Activated T-helper 1 cell treated with Interleukin-2 at 50 U/mL for 16 hours (primary cell): ENCODE data around the gene MIPOL1.

Source experiments
- DNase-seq: peaks from one replicate; pipeline ENCODE4 v3.0.0-alpha.2; 2020; ENCODE audit warnings: low read depth

Gene MIPOL1

GRCh38 chr14:37466003-37466622 lies 268.4 kb downstream of the MIPOL1 start:
- no peak for DNase-seq

DNA sequence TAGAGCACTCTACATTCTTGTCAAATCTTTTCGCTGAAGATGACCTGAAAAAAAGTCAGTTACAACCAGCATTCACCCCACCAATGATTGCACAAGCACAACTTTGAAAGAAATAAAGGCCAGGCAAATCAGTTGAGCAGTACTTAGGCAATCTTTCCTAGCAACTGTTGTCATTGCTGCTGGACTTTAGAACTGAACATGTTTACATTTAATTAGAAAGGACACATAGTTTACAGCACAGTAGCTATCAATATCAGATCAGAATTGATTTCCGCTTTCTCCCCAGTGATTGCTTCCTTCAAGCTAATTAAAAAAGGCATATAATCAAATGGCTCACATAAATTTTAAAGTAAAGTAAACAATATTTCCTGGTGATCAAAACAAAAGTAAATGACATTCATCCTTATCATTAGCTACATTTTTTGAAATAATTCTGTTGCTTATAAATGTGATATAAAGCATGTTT lies 268.9 kb downstream of the MIPOL1 start:
- no peak for DNase-seq

DNA sequence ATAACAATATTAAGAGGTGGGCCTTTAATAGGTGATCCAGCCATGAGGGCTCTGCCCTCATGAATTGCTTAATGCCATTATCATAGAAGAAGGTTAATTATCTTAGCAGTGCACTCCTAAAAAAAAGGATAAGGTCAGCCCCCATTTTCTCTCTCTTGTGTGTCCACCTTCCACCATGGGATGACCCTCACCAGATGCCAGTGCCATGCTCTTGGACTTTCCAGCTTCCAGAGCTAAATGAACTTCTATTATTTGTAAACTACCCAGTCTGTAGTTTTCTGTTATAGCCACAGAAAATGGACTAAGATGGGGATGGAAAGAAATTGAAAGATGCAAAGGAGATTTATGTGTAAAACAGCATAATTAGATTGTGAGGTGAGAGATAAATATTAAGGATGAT lies 271.9 kb downstream of the MIPOL1 start:
- no peak for DNase-seq

DNA sequence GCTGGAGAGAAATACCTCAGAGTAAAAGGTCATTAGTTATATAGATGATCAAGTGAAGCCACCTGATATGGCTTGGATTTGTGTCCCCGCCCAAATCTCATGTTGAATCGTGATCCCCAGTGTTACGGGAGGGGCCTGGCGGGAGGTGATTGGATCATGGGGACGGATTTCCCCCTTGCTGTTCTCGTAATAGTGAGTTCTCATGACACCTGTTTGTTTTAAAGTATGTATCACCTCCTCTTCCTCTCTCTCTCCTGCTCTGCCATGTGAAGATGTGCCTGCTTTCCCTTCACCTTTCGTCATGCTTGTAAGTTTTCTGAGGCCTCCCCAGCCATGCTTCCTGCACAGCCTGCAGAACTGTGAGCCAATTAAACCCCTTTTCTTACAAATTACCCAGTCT lies 272.5 kb downstream of the MIPOL1 start:
- DNase-seq: no peak

GRCh38 chr14:37472906-37473305 lies 275.2 kb downstream of the MIPOL1 start:
- DNase-seq: no peak

GRCh38 chr14:37474191-37474590 lies 276.5 kb downstream of the MIPOL1 start:
- DNase-seq: no peak

DNA sequence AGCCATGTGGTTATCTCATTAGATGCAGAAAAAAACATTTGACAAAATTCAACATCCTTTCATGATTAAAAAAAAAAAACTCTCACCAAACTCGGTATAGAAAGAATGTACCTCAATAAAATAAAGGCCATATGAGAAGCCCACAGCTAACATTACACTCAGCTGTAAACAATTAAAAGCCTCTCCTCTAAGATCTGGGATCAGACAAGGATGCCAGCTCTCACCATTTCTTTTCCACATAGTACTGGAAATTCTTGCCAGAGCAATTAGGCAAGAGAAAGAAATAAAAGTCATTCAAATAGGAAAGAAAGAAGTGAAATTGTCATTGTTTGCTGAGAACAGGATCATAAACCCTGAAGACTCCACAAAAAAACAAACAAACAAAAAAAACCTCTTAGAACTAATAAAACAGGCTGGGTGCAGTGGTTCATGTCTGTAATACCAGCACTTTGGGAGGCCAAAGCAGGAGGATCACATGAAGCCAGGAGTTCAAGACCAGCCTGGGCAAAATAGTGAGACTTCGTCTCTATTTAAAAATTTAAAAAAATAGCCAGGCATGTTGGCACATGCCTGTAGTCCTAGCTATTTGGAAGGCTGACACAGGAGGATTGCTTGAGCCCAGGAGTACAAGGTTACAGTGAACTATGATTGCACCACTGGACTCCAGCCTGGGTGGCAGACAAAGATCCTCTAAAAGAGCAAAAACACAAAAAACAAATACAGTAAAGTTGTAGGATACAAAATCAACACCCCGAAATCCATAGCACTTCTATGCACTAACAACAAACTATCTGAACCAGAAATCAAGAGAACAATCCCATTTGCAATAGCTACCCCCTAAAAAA lies 282.9 kb downstream of the MIPOL1 start:
- no peak for DNase-seq

DNA sequence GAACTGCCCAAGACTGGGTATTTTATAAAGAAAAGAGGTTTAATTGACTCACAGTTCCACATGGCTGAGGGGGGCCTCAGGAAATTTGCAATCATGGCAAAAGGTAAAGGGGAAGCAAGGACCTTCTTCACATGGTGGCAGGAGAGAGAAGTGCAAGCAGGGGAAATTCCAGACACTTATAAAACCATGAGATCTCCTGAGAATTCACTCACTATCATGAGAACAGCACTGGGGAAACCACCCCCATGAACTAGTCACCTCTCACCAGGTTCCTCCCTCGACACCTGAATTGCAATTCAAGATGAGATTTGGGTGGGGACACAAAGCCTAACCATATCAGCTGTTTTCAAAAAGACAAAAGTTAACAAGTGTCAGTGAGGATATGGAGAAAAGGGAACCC lies 284.7 kb downstream of the MIPOL1 start:
- DNase-seq: no peak

DNA sequence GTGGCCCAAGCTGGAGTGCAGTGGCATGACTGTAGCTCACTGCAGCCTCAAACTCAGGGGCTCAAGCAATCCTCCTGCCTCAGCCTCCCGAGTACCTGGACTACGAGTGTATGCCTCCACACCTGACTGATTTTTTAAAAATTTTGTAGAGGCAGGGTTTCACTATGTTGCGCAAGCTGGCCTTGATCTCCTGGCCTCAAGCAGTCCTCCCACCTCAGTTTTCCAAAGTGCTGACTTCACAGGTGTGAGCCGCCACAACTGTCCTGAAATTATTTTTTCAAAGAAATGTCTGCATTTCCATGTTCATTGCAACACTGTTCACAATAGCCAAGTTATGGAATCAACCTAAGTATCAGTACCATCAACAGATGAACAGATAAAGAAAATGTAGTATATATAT lies 285.9 kb downstream of the MIPOL1 start:
- no peak for DNase-seq

DNA sequence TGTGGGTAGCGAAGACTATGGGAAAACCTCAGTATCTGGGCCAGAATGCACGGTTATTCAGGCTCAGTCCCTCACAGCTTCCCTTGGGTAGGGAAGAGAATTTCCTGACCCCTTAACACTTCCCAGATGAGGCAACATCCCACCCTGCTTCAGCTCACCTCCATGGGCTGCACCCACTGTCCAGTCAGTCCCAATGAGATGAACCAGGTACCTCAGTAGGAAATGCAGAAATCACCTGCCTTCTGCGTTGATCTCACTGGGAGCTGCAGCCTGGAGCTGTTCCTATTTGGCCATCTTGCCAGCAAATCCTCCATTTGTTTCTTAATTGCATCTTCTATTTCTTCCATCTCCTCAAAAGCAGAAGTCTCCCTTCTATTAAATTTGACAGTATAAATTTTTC lies 292.9 kb downstream of the MIPOL1 start:
- no peak for DNase-seq

- DNase-seq: no peak
These were observed 293.3 kb downstream of the MIPOL1 start for GRCh38 chr14:37491076-37491475.

- no peak for DNase-seq
These were observed 295.9 kb downstream of the MIPOL1 start for GRCh38 chr14:37493606-37494005.

DNA sequence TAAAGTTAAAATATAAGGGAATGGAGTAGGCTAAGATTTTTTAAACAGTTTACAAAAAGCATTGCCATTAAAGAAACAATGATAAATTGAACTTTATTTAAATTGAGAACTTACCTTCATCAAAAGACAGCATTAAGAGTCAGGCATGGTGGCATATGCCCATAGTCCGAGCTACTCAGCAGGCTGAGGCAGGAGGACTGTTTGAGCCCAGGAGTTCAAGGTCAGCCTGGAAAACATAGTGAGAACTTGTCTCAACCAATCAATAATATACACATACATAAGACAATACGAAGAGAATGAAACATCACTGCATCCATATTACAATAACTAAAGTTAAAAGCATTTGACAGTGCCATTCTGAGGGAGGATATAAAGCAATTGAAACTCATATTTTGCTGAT lies 299.7 kb downstream of the MIPOL1 start:
- DNase-seq: no peak

DNA sequence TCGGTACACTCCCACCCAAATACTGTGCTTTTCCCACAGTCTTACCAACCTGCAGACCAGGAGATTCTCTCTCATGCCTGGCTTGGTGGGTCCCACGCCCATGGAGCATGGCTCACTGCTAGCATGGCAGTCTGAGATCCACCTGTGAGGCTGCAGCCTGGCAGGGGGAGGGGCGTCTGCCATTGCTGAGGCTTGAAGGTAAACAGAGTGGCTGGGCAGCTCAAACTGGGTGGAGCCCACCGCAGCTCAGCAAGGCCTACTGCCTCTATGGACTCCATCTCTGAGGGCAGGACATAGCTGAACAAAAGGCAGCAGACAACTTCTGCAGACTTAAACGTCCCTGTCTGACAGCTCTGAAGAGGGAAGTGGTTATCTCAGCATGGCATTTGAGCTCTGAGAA lies 304.1 kb downstream of the MIPOL1 start:
- DNase-seq: no peak

GRCh38 chr14:37508503-37508902 lies 310.8 kb downstream of the MIPOL1 start:
- no peak for DNase-seq

GRCh38 chr14:37512173-37512572 lies 314.4 kb downstream of the MIPOL1 start:
- DNase-seq: no peak

GRCh38 chr14:37515771-37516170 lies 318.0 kb downstream of the MIPOL1 start:
- DNase-seq: no peak

DNA sequence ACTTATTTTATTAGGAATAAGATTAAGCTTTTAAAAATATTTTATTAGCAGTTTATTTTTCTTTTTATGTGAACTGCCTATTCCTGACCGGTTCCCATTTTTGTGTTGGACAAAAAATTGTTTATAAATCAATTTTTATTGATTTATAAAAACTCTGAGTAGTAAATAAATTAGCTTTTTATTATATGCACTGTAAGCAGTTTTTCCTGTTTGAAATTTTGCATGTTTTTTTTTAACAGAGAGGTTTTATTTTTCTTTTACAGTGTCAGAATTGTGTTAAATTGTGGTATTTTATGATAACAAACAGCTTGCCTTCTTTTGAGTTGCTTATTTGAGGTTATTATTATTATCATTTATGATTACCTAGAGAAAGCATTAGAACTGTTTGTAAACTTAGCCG lies 329.3 kb downstream of the MIPOL1 start:
- DNase-seq: no peak

DNA sequence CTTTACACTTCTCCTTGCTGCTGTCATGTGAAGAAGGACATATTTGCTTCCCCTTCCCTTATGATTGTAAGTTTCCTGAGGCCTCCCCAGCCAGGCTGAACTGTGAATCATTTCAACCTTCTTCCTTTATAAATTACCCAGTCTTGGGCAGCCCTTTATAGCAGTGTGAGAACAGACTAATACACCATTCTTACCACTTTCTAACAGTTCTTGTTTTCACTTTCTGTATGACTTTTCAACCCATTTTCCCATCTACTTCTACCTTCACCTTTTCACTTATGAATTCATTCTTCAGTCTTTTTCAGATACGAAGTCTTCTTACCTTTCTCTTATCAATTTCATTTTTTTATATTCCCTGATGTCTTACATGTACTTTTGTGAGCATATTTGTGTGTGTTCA lies 342.3 kb downstream of the MIPOL1 start:
- no peak for DNase-seq

DNA sequence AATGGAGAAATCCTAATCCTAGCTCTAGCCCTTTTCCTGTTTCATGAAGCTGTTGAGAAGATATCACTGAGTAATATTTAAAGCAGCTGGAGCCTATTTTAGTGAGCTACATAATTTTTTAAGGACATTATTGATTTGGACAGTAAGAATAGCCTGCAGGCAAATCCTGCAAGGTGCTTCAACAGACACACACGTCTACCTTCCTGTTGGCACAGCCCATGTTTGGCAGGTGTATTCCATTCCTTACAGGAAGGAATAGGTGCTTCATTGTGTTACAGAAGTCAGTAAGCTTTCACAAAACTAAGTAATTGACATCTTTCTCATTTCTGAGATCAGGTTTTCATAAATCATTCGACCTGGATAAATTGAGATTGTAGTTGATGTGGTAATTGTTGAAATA lies 346.7 kb downstream of the MIPOL1 start:
- no peak for DNase-seq

- DNase-seq: no peak
These were observed 347.4 kb downstream of the MIPOL1 start for GRCh38 chr14:37545174-37545573.

DNA sequence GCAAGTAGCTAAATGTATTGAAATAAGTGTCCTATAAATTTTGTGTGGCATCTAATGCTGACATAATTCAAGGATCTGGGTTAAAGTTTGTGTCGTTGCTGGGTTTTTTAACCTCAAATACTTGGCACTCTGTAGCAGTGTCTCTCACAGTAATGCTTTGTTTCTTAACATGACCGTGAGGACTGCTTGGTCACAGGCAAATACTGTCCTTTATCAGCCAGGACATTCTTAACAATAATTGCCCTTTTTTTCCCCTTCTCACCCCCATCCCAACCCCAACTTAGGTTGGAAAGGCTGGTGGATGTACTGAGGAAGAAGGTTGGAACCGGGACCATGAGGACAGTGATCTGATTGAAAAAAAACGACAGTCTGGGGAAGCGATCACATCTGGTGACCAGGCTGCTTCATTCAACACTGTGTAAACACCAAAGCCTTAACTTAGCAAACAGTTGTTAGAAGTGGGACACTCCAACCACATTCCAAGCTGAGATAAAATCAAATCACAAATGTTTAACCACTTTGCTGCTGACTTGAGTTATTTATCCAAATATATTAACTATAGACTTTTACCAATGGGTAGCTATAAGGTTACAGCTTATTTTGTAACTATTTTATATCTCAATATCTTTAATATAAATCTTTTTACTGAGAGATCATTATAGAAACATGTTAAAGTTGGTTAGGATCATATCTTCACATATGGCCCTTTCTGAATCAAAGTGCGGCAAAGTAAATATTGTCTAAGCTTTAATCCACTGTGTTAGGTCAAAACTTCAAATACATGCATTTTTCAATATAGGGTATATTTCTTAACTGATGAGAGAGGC lies 349.1 kb downstream of the MIPOL1 start:
- no peak for DNase-seq

DNA sequence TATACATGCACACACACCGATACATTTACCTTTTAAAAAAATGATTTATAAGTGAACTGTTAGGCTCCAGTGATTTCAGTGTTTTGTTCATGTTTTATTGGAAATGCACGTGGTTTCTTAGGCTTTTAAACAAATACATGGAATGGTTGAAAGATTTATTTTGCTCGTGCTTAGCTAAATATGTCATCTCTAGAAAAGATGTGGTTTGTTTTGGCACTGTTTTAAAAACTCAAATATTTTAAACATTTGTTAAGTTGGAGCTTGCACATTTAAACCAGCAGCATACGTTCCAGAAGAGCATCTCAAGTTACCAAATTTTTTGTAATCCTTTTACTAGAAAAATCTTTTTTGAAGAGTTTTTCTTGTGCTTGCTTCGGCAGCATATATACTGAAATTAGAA lies 352.8 kb downstream of the MIPOL1 start:
- DNase-seq: no peak
